Mammary epithelial cell (primary cell): ENCODE measurements around the gene HDDC3.

ENCODE experiments used
- CTCF ChIP-seq, 2 donors: IDR thresholded peaks in 1 of 2; conservative IDR thresholded peaks in 1 of 2; 2 replicates each; pipeline ENCODE4 v1.5.1; 2011 to 2012; ENCODE audit warnings: inconsistent platforms in 2 of 2, low read length in 2 of 2, mild to moderate bottlenecking in 2 of 2, control low read depth in 1 of 2, low read depth in 1 of 2; ENCODE audit not compliant: insufficient read depth in 1 of 2; ENCODE audit errors: extremely low read depth in 1 of 2
- EZH2 ChIP-seq: IDR thresholded peaks from 2 replicates; pipeline ENCODE4 v1.6.1; 2012; ENCODE audit warnings: low read length, inconsistent platforms, borderline replicate concordance

GRCh38 chr15:90911906-90912769 lies 20.2 kb downstream of the HDDC3 start:
- TF ChIP-seq EZH2 (no peak), CTCF (conservative IDR thresholded peaks at IDR 0.05 in 1 of 2, IDR thresholded peaks at IDR 0.05 in 1 of 2; ENCODE audit: extremely low read depth in 1 of 2, insufficient read depth in 1 of 2, low read depth in 1 of 2, low read length in 2 of 2) (no peak)
